Astrocyte (in vitro differentiated cells and primary cell): ENCODE data around the gene SMTNL2. TPM values are rescaled to one million over a fixed set of nuclear protein-coding genes. Genes with fewer than 3 reads are reported as not detected.

Experiments used
- DNase-seq: peaks from one replicate; pipeline ENCODE4 v3.0.0-alpha.2; 2010; ENCODE audit warnings: low read depth
- FAIRE-seq: peaks from 2 replicates; lab custom pipeline; 2011; peaks lifted over from hg19 to GRCh38; lab: Jason Lieb, UNC
- H2AFZ ChIP-seq: 2 replicates; pipeline ENCODE4 v1.6.0; 2012; ENCODE audit warnings: low read depth, low read length, inconsistent platforms
- H3K27ac ChIP-seq: 2 replicates; pipeline ENCODE4 v1.5.1; 2011; ENCODE audit warnings: low read depth, low read length, inconsistent platforms
- H3K27me3 ChIP-seq: 2 replicates; pipeline ENCODE4 v1.6.0; 2011; ENCODE audit warnings: low read length, inconsistent platforms; ENCODE audit not compliant: insufficient read depth
- H3K36me3 ChIP-seq: 2 replicates; pipeline ENCODE4 v1.5.1; 2011; ENCODE audit warnings: low read length, inconsistent platforms; ENCODE audit not compliant: insufficient read depth
- H3K4me1 ChIP-seq: 2 replicates; pipeline ENCODE4 v1.5.1; 2011; ENCODE audit warnings: low read length, inconsistent platforms; ENCODE audit not compliant: insufficient read depth
- H3K4me2 ChIP-seq: 2 replicates; pipeline ENCODE4 v1.6.0; 2012; ENCODE audit warnings: low read length, inconsistent platforms
- H3K4me3 ChIP-seq: 2 replicates; pipeline ENCODE4 v1.5.1; 2011; ENCODE audit warnings: low read depth, mild to moderate bottlenecking, low read length, inconsistent platforms; ENCODE audit not compliant: insufficient read depth
- H3K79me2 ChIP-seq: 2 replicates; pipeline ENCODE4 v1.6.0; 2012; ENCODE audit warnings: mild to moderate bottlenecking, low read length, inconsistent platforms; ENCODE audit not compliant: insufficient read depth
- H3K9ac ChIP-seq: 2 replicates; pipeline ENCODE4 v1.6.0; 2012; ENCODE audit warnings: mild to moderate bottlenecking, low read length, inconsistent platforms
- H3K9me3 ChIP-seq: 2 replicates; pipeline ENCODE4 v1.5.1; 2012; ENCODE audit warnings: low read depth, mild to moderate bottlenecking, low read length, inconsistent platforms; ENCODE audit not compliant: insufficient read depth
- H4K20me1 ChIP-seq: 2 replicates; pipeline ENCODE4 v1.6.0; 2012; ENCODE audit warnings: low read length, inconsistent platforms; ENCODE audit not compliant: insufficient read depth
- H3K27ac Mint-ChIP-seq: one replicate; pipeline ENCODE4 v1.8.0; 2021; ENCODE audit warnings: mild to moderate bottlenecking, mixed read lengths; ENCODE audit not compliant: unreplicated experiment
- H3K27me3 Mint-ChIP-seq: one replicate; pipeline ENCODE4 v1.8.0; 2021; ENCODE audit warnings: low read depth, mixed read lengths; ENCODE audit not compliant: unreplicated experiment
- H3K36me3 Mint-ChIP-seq: one replicate; pipeline ENCODE4 v1.8.0; 2021; ENCODE audit warnings: low read depth, mixed read lengths; ENCODE audit not compliant: unreplicated experiment
- H3K4me1 Mint-ChIP-seq: one replicate; pipeline ENCODE4 v1.8.0; 2021; ENCODE audit warnings: low read depth, mixed read lengths; ENCODE audit not compliant: unreplicated experiment
- H3K4me3 Mint-ChIP-seq: one replicate; pipeline ENCODE4 v1.8.0; 2021; ENCODE audit warnings: mild to moderate bottlenecking, moderate library complexity, mixed read lengths; ENCODE audit not compliant: unreplicated experiment
- H3K9me3 Mint-ChIP-seq: one replicate; pipeline ENCODE4 v1.8.0; 2021; ENCODE audit warnings: mild to moderate bottlenecking, mixed read lengths; ENCODE audit not compliant: unreplicated experiment
- EZH2 ChIP-seq: IDR thresholded peaks from 2 replicates; pipeline ENCODE4 v1.6.1; 2012; ENCODE audit warnings: mild to moderate bottlenecking, low read length, inconsistent platforms; ENCODE audit not compliant: insufficient read depth
- total RNA-seq: library from RNA; stranded (reverse); gene quantifications from 2 replicates; pipeline ENCODE4 v1.2.1, GENCODE V29; 2021
- TF ChIP-seq, protein P1 (sequence below): IDR thresholded peaks from 2 replicates; pipeline ENCODE4 v1.5.1; 2011; ENCODE audit warnings: low read depth, mild to moderate bottlenecking, inconsistent platforms, low read length, moderate library complexity; ENCODE audit not compliant: insufficient read depth

Gene SMTNL2
- total RNA-seq, 1 donor from 2014 or later = 0.18 TPM

GRCh38 chr17:4574448-4575045 lies 9.8 kb upstream of the SMTNL2 start:
- Histone ChIP-seq H3K4me2 (no peak overlapping the region), H3K9ac (no peak overlapping the region), H3K36me3 (no peaks in the 10 kb centered on the region), H2AFZ (no peak overlapping the region), H3K9me3 (no peaks in the 10 kb centered on the region), H3K79me2 (no peaks in the 10 kb centered on the region), H3K27ac (no peak overlapping the region), H3K4me1 (no peaks in the 10 kb centered on the region), H3K27me3 (peaks cover 11% of the 10 kb centered on the region), H4K20me1 (no peaks in the 10 kb centered on the region), H3K4me3 (no peak overlapping the region)
- Mint-ChIP-seq H3K27me3 (peaks cover 23% of the 10 kb centered on the region), H3K4me1 (peaks cover 7% of the 10 kb centered on the region), H3K36me3 (no peaks in the 10 kb centered on the region), H3K9me3 (no peaks in the 10 kb centered on the region), H3K4me3 (no peak overlapping the region), H3K27ac (no peak overlapping the region)
- TF ChIP-seq EZH2 = no peak
- TF ChIP-seq, protein P1, sequence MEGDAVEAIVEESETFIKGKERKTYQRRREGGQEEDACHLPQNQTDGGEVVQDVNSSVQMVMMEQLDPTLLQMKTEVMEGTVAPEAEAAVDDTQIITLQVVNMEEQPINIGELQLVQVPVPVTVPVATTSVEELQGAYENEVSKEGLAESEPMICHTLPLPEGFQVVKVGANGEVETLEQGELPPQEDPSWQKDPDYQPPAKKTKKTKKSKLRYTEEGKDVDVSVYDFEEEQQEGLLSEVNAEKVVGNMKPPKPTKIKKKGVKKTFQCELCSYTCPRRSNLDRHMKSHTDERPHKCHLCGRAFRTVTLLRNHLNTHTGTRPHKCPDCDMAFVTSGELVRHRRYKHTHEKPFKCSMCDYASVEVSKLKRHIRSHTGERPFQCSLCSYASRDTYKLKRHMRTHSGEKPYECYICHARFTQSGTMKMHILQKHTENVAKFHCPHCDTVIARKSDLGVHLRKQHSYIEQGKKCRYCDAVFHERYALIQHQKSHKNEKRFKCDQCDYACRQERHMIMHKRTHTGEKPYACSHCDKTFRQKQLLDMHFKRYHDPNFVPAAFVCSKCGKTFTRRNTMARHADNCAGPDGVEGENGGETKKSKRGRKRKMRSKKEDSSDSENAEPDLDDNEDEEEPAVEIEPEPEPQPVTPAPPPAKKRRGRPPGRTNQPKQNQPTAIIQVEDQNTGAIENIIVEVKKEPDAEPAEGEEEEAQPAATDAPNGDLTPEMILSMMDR = no peak
- DNase-seq (no peak), FAIRE-seq (no peak)

DNA sequence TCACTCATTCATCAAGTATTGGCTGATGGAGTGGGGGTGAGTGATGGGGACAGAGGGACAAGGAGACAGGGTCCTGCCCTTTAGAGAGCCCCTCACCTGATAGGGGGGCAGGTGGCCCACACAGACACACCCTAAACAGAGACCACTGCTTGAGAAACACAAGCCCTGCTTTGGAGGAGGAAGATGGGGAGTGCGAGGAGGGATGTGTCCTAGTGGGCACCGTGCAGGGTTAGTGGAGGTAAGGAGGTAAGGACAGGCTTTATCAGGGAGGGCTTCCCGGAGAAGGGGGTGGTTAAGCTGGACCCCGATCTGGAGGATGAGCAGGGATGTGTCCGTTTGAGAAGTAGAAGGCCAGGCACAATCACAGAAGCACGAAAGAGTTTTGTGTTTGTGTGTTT lies 8.2 kb upstream of the SMTNL2 start:
- no peaks in the 10 kb centered on the region for H3K36me3 Mint-ChIP-seq
- no peaks in the 10 kb centered on the region for H3K9me3 ChIP-seq
- H3K9ac ChIP-seq = no peak overlapping the region
- H3K9me3 Mint-ChIP-seq = no peaks in the 10 kb centered on the region
- peaks cover 21% of the 10 kb centered on the region for H3K27me3 Mint-ChIP-seq
- peaks cover 7% of the 10 kb centered on the region for H3K4me1 Mint-ChIP-seq
- H4K20me1 ChIP-seq = no peaks in the 10 kb centered on the region
- no peak overlapping the region for H3K4me3 Mint-ChIP-seq
- no peaks in the 10 kb centered on the region for H3K4me1 ChIP-seq
- H3K27ac ChIP-seq = no peak overlapping the region
- peak overlapping the region; percentile 81 for H3K27ac Mint-ChIP-seq
- H3K36me3 ChIP-seq = no peaks in the 10 kb centered on the region
- FAIRE-seq = no peak
- no peak overlapping the region for H3K4me2 ChIP-seq
- H3K4me3 ChIP-seq = no peak overlapping the region
- H2AFZ ChIP-seq = no peak overlapping the region
- H3K27me3 ChIP-seq = peaks cover 6% of the 10 kb centered on the region
- H3K79me2 ChIP-seq = no peaks in the 10 kb centered on the region
- TF ChIP-seq EZH2 = no peak
- TF ChIP-seq, protein P1 = no peak
- DNase-seq = no peak

GRCh38 chr17:4576729-4577322 lies 7.5 kb upstream of the SMTNL2 start:
- FAIRE-seq (no peak), DNase-seq (no peak)
- Histone ChIP-seq H3K27me3 (peaks cover 2% of the 10 kb centered on the region), H3K79me2 (no peaks in the 10 kb centered on the region), H3K9ac (no peak overlapping the region), H3K4me2 (no peak overlapping the region), H3K27ac (no peak overlapping the region), H2AFZ (no peak overlapping the region), H3K36me3 (no peaks in the 10 kb centered on the region), H3K9me3 (no peaks in the 10 kb centered on the region), H4K20me1 (no peaks in the 10 kb centered on the region), H3K4me1 (no peaks in the 10 kb centered on the region), H3K4me3 (no peak overlapping the region)
- peaks cover 7% of the 10 kb centered on the region for H3K4me1 Mint-ChIP-seq
- H3K27me3 Mint-ChIP-seq = peaks cover 21% of the 10 kb centered on the region
- H3K36me3 Mint-ChIP-seq = no peaks in the 10 kb centered on the region
- H3K27ac Mint-ChIP-seq = no peak overlapping the region
- H3K9me3 Mint-ChIP-seq = no peaks in the 10 kb centered on the region
- no peak overlapping the region for H3K4me3 Mint-ChIP-seq
- no peak for TF ChIP-seq EZH2
